HTR-8/SVneo (cell line): ENCODE measurements around the gene FUCA1.
A peak's percentile ranks its signal among the peaks of the same experiment; 100 is the strongest.
"Not testable (repeated sequence)": the region's sequence is repeated elsewhere in the genome, so short reads cannot be mapped to it uniquely, and the experiment has no call there.

ENCODE experiments used
- DNase-seq: peaks from one replicate; pipeline ENCODE4 v3.0.0; 2011; ENCODE audit warnings: low spot score, mixed read lengths; ENCODE audit not compliant: insufficient read length
- FAIRE-seq: peaks from 2 replicates; lab custom pipeline; 2011; peaks lifted over from hg19 to GRCh38; lab: Jason Lieb, UNC

The FUCA1 gene

GRCh38 chr1:23897083-23897482 is 29.0 kb upstream of the FUCA1 start:
- DNase-seq (no peak), FAIRE-seq (no peak)

- FAIRE-seq, result no peak
These were observed 28.4 kb upstream of the FUCA1 start for GRCh38 chr1:23896491-23896890.

DNA sequence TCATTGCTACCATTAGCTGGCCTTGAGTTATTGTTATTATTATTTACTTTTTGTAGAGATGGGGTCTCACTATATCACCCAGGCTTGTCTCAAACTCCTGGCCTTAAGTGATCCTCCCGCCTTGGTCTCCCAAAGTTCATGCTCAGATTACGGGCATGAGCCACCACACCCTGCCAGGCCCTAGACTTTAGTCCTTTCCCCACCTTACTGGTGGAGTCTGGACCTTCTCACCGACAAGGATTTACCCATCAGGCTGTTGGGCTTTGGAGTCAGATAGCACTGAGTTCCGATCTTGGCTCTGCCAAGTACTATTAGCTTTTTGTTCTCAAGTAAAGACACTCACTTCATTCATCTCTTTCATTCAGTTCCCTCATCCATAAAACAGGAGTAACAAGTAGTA is 27.9 kb upstream of the FUCA1 start:
- no peak for DNase-seq
- no peak for FAIRE-seq

More at GRCh38 chr1:23896491-23896890, 28.4 kb upstream of the FUCA1 start:
- DNase-seq, result no peak

DNA sequence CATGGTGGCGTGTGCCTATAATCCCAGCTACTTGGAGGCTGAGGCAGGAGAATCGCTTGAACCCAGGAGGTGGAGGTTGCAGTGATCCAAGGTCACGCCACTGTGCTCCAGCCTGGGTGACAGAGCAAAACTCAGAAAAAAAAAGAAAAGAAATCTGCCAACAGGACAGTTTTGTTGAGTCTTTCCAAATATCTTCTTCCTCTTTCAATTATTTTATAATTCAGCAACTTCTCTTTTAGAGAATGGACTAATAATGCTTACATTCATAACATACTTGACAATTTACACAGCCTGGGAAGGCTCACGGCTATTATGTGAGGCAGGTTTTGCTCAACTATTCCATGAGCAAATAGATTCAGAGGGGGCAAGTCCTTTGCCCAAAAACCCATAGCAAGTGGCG is 27.0 kb upstream of the FUCA1 start:
- DNase-seq (no peak), FAIRE-seq (no peak)

DNA sequence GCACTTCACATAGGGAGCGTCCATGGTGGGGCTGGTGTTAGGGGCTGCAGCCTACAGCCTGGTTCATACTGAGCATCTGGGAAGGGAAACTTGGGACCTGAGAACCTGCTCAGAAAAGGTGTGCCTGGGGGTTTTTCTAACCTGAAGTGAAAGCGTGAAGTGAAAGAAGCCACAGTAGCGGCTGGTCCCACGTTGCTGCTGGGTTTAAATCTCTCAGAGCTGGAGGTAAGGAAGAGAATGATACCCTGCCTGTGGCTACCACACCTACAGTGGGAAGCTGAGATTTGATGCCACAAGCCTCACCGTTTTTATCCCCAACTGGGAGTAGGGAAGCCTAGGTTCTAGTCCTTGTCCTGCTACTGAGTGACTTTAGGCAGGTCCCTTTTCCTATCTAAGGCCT is 21.0 kb upstream of the FUCA1 start:
- FAIRE-seq, result no peak
- DNase-seq, result no peak

DNA sequence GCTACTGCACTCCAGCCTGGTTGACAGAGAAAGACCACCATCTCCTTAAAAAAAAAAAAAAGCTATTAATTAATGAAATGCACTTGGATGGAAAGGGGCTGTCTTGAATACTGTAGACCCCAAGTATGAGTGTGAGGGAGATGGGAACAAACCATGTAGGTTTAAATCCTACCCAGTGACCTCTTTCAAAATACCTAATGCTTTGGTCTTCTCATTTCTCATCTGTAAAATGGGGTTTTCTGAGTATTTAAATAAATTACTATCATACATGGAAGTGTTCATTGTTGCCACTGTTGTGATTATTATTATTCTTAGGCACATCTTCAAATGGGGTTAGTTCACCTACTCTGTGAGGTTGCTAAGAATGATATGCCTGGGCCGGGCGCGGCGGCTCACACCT is 17.1 kb upstream of the FUCA1 start:
- DNase-seq (no peak), FAIRE-seq (no peak)

DNA sequence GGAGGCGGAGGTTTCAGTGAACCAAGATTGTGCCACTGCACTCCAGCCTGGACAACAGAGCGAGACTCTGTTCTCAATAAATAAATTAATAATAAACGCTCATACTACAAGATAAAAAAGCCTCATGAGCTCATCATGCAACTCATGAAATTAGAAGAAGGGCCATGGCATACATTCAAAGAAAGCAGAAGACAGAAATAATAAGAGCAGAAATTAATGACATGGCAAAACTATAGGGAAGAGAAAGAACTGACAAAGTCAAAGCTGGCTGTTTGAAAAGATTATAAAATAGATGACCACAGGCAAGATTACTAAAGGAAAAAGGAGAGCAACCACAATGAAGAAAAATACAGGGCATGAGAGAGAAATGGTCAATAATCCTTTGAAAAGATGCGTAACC is 14.7 kb upstream of the FUCA1 start:
- no peak for DNase-seq
- no peak for FAIRE-seq

GRCh38 chr1:23879809-23880208 is 11.7 kb upstream of the FUCA1 start:
- no peak for FAIRE-seq
- no peak for DNase-seq

DNA sequence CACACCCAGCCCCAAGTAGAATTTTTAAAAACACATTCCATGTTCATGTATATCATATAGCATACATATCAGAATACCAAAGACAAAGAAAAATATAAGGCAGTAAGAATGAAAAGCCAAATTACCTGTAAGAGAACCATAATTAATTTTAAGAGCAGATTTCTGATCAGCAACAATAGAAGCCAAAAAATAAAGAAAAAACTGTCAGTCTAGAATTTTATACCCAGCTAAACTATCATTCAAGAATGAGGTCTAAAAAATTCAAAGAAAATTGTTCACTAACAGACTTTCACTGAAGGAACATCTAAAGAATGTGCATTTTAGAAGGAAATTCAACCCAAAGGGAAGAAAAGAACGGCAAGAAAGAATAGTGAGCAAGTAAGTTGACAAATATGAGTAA is 10.6 kb upstream of the FUCA1 start:
- DNase-seq, result no peak
- no peak for FAIRE-seq

GRCh38 chr1:23875382-23875781 is 7.3 kb upstream of the FUCA1 start:
- DNase-seq, result no peak
- no peak for FAIRE-seq

DNA sequence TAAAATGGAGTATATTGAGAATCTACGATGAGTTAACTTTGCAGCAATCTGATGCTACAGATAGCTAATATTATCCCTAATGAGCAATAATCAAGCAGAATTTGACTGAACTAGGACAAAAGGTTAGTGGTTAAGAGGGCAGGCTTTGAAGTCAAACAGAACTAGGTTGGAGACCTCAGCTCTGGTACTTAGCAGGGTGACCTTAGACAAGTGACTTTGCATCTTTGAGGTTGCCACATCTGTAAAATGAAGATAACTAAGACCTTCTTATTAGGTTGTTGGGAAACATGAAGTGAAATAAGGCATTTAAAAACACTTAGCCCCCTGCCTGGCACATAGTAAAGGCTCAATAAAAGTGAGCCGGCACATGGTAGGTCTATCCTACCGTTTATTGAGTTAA is 4.3 kb upstream of the FUCA1 start:
- FAIRE-seq (no peak), DNase-seq (no peak)

- DNase-seq (no peak), FAIRE-seq (no peak)
These were observed 961 bp upstream of the FUCA1 start for GRCh38 chr1:23869051-23869450.

DNA sequence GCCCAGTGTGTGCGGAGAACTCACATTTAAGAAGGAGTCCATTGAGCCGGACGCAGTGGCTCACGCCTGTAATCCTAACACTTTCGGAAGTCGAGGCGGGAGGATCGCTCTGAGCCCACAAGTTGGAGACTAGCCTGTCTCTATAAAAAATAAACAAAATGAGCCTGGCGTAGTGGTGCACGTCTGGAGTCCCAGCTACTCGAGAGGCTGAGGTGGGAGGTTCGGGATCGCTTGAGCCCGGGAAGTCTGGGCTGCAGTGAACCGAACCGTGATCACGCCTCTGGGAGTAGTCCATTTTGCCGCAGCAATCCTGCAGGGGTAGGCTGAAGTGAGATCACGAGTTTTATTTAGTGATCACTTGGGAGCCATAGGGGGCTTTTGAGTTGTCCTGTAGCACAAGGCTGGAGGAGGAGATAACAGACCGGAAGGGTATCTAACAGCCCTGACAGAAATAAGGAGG is 497 bp upstream of the FUCA1 start:
- FAIRE-seq, result no peak
- no peak for DNase-seq

- FAIRE-seq, result no peak
- no peak for DNase-seq
These were observed 572 bp downstream of the FUCA1 start for GRCh38 chr1:23867542-23867894.

- no peak for FAIRE-seq
- peak; percentile 71 for DNase-seq
These were observed 2.6 kb downstream of the FUCA1 start for GRCh38 chr1:23865543-23865930.

GRCh38 chr1:23864801-23865542 is 3.1 kb downstream of the FUCA1 start:
- DNase-seq (no peak), FAIRE-seq (no peak)

DNA sequence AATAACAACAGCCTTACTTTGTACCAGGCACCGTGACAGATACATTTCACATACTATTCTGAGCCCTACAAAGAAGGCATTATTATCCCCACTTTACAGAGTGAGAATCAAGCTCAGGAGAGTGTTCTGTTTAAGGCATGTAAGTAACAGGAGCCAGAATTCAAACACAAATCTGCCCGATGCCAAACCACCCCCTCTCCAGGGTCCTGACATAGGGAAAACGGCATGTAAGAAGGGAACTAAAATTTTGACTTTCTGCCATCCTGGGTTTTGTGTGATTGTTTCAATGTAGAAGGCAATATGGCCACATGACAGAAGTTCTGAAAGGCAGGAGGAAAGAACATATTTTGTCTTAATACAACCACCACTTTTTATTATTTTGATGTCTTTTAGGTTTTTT is 5.5 kb downstream of the FUCA1 start:
- FAIRE-seq (no peak), DNase-seq (no peak)

DNA sequence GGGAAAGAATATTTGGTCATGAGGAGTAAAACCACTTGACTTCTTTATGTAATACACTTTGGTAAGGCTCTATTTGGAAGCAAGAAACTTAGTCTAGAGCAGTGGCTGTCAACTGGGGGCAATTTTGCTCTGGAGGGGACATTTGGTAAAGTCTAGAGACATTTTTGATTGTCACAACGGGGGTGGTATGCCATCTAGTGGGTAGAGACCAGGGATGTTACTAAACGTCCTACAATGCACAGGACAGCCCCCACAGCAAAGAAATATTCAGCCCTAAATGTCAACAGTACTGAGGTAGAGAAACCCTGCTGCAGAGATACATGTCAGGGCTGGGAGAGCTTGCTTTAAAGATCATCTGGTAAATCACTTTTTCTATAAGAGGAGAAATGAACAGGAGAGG is 13.5 kb downstream of the FUCA1 start:
- no peak for FAIRE-seq
- no peak for DNase-seq

DNA sequence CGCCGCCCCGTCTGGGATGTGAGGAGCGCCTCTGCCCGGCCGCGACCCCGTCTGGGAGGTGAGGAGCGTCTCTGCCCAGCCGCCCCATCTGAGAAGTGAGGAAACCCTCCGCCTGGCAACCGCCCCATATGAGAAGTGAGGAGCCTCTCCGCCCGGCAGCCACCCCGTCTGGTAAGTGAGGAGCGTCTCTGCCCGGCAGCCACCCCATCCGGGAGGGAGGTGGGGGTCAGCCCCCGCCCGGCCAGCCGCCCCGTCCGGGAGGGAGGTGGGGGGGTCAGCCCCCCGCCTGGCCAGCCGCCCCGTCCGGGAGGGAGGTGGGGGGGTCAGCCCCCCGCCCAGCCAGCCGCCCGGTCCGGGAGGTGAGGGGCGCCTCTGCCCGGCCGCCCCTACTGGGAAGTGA is 15.0 kb downstream of the FUCA1 start:
- FAIRE-seq, DNase-seq: not testable (repeated sequence)

GRCh38 chr1:23851406-23851805 is 16.7 kb downstream of the FUCA1 start:
- DNase-seq, FAIRE-seq: not testable (repeated sequence)

DNA sequence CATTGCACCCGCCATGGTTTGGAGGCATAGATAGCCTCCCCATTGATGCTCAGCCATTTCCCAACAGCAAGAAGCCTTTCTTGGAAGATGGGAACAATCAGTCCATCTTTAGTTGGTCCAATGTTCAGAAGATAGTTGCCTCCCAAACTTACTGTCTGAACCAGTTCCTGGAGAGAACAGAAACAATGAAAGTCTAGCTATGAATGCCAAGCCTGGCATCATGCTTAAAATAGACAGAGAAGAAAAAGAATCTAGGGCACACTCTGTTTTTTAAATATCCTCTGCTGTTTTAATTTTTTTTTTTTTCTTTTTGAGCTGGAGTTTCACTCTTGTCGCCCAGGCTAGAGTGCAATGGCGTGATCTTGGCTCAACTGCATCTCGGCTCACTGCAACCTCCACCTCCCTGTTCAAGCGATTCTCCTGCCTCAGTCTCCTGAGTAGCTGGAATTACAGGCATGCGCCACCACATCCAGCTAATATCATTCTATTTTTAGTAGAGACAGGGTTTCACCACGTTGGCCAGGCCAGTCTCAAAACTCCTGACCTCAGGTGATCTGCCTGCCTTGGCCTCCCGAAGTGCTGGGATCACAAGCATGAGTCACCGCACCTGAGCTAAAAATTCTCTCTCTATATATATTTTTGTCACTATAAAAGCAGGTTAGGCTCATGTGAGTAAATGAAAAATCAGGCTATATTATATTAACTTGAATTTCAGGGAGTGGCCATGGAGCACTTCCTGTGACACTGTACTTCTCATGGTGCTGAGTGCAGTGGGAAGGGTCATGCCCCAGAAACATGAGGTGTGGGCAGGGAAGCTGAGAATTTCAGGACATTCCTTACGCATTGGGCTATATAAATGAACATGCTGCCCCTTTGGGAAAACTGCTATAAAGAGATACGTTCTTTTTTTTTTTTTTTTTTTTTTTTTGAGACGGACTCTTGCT is 19.1 kb downstream of the FUCA1 start:
- no peak for DNase-seq
- FAIRE-seq, result no peak
